Epithelial cell of proximal tubule (primary cell): ENCODE data around the gene C11orf58. TPM values are rescaled to one million over a fixed set of nuclear protein-coding genes. Genes with fewer than 3 reads are reported as not detected.

Experiments
- DNase-seq: peaks from one replicate; pipeline ENCODE4 v3.0.0-alpha.2; 2011; ENCODE audit warnings: low read depth
- H3K4me3 ChIP-seq: 2 replicates; pipeline ENCODE4 v1.5.1; 2011; ENCODE audit warnings: low read depth, mild to moderate bottlenecking, low read length
- total RNA-seq: library from RNA; depleted of rRNA; stranded (reverse); fragments of >200 nt; gene quantifications from 2 replicates; pipeline ENCODE4 v1.2.3, GENCODE V29; 2015
- TF ChIP-seq, protein P1 (sequence below): conservative IDR thresholded peaks from 2 replicates; pipeline ENCODE4 v1.5.1; 2012; ENCODE audit warnings: low read depth, mild to moderate bottlenecking, low read length

Gene C11orf58
- total RNA-seq, 1 donor from 2014 or later, result 166 TPM

- DNase-seq, result no peak
- no peak overlapping the region for H3K4me3 ChIP-seq
- TF ChIP-seq, protein P1, sequence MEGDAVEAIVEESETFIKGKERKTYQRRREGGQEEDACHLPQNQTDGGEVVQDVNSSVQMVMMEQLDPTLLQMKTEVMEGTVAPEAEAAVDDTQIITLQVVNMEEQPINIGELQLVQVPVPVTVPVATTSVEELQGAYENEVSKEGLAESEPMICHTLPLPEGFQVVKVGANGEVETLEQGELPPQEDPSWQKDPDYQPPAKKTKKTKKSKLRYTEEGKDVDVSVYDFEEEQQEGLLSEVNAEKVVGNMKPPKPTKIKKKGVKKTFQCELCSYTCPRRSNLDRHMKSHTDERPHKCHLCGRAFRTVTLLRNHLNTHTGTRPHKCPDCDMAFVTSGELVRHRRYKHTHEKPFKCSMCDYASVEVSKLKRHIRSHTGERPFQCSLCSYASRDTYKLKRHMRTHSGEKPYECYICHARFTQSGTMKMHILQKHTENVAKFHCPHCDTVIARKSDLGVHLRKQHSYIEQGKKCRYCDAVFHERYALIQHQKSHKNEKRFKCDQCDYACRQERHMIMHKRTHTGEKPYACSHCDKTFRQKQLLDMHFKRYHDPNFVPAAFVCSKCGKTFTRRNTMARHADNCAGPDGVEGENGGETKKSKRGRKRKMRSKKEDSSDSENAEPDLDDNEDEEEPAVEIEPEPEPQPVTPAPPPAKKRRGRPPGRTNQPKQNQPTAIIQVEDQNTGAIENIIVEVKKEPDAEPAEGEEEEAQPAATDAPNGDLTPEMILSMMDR, result no peak
Measured at GRCh38 chr11:16784097-16784496, 45.6 kb downstream of the C11orf58 start.

DNA sequence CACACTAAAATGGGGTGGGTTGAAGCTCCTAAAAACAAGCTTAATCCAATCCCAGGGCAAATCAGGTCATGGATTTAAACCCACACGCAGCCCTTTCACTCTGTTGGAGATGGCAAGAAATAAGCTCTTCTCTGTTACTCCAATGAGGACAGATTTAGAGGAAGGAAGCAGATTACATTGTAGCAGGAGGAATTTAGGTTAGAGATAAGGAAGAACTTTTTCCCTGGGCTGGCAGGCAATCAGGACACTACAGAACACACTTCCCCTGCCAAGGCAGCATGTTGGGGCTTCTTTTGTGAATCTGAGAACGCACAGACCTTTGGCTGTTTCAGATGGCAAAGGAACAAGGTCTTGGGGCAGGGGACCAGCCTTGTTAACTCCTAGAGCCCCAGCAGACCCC is 46.2 kb downstream of the C11orf58 start:
- DNase-seq, result no peak
- TF ChIP-seq, protein P1, result no peak
- no peak overlapping the region for H3K4me3 ChIP-seq

DNA sequence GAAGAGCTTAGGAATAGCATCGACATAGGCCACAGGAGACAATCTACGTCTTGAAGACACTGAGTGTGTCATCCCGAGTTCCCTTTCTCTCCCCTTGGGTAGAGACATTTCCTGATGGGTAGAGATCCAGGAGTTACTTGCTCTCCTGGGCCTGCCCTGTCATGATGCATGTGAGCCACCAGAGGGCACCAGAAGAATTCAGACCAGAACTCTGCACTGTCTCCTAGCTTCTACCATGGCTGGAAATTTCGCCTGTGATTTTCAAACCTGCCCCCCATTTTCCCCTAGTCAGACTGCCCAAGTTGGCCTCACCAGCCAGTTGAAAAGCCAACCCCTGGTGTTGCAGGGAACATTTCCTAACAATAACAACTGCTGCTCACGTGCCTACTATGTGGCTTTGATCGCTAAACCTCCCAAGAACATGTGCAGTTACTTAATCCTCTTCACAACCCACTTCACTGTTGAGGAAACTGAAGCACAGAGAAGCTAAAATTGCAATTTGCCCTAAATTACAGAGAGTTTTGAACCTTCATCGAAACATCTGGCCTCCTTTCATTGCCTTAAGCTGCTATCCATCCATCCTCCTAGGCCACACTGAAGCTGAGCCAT is 47.2 kb downstream of the C11orf58 start:
- DNase-seq, result no peak
- TF ChIP-seq, protein P1, result peak; percentile 92

GRCh38 chr11:16786131-16786530 is 47.7 kb downstream of the C11orf58 start:
- TF ChIP-seq, protein P1, result no peak
- no peak overlapping the region for H3K4me3 ChIP-seq
- no peak for DNase-seq

More for the DNA sequence above, 47.2 kb downstream of the C11orf58 start:
- no peak overlapping the region for H3K4me3 ChIP-seq

GRCh38 chr11:16787035-16787742 is 48.7 kb downstream of the C11orf58 start:
- TF ChIP-seq, protein P1, result no peak
- no peak overlapping the region for H3K4me3 ChIP-seq
- no peak for DNase-seq

DNA sequence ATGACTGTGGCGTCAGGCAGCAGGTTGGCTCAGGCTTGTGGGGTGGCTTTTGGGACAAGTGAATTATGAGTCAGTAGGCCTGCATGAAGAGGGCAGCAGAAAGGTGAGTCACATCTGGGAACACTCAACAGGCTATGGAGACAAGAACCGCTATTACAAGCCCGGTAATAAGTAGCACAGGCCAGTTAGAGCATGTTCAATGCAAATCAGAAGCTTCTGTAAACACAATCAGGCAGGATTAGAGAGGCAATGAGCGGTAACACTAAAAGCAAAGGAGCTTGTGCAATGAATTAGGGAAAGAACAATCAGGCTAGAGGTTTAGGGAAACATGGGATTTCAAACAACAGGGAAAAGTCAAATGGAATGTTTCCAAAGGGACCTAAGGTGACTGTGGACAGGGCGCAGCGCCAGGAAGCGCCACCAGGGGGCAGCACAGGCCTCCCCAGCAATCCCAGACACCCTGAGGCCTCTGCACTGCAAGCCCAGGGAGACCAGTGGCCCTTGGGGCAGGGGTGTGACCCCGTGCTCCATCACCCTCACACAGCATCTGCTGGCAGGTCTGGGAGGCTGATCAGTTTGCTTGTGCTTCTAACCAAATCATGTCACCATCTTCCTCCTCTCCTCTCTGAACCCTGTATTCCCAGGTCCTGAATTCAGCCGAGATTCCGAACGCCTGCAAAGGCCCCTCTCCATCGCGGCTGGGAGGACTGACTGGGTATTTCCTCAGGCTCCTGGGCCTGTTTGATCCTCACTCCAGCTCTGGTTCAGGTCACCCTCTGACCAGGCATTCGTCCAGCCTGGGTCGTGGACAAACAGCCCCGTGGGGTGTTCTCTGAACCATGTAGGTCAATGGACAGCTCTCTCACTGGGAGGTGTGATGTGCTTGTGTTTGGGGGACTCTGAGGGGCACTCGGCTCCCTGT is 50.0 kb downstream of the C11orf58 start:
- TF ChIP-seq, protein P1, result peak; percentile 99
- DNase-seq, result peak; percentile 88
- H3K4me3 ChIP-seq, result no peak overlapping the region
